Prostate gland (tissue), 2 donors: ENCODE data around the gene AP1M1. TPM values are rescaled to one million over a fixed set of nuclear protein-coding genes. Genes with fewer than 3 reads are reported as not detected.

ENCODE experiments used
- DNase-seq: peaks from one replicate; pipeline ENCODE4 v3.0.0-alpha.2; 2019; ENCODE audit warnings: low spot score
- H3K27ac ChIP-seq, 2 donors: fragments of 200-600 bp; sonication (generic); 2 replicates each; pipeline ENCODE4 v1.5.1; 2017 to 2019
- H3K27me3 ChIP-seq: fragments of 200-600 bp; sonication (generic); replicated peaks from 2 replicates; pipeline ENCODE4 v1.5.1; 2019; ENCODE audit not compliant: insufficient read depth
- H3K36me3 ChIP-seq, 2 donors: fragments of 200-600 bp; sonication (generic); 1 replicate in 1 of 2; 2 replicates in 1 of 2; pipeline versions ENCODE4 v1.5.1 to v1.8.1; 2017 to 2019
- H3K4me1 ChIP-seq: fragments of 200-600 bp; sonication (generic); replicated peaks from 2 replicates; pipeline ENCODE4 v1.5.1; 2019
- H3K4me3 ChIP-seq, 2 donors: fragments of 200-600 bp; sonication (generic); 2 replicates each; pipeline ENCODE4 v1.5.1; 2017 to 2019
- H3K9me3 ChIP-seq: fragments of 200-600 bp; sonication (generic); 2 replicates; pipeline ENCODE4 v1.5.1; 2017
- POLR2A ChIP-seq: fragments of 450-650 bp; IDR thresholded peaks from one replicate; pipeline ENCODE4 v1.6.1; 2016; ENCODE audit warnings: antibody characterized with exemption, mild to moderate bottlenecking
- POLR2AphosphoS5 ChIP-seq: sonication (generic); formaldehyde crosslinking; IDR thresholded peaks from one replicate; pipeline ENCODE4 v1.6.1; 2017; ENCODE audit warnings: antibody characterized with exemption
- WGBS: methylation state at CpG from one replicate; pipeline ENCODE4 v1.1.5; 2018; 5-methylcytosine and 5-hydroxymethylcytosine counted together
- intact Hi-C: fragments of 100-400 bp; cut with DNase I; formaldehyde crosslinking; loops from one replicate; pipeline ENCODE4 v1.14.2; 2022
- total RNA-seq, 2 donors: library from RNA; depleted of rRNA; stranded (reverse); fragments of >200 nt; gene quantifications; one replicate each; pipeline ENCODE4 v1.1.0, GENCODE V29; 2016
- TF ChIP-seq, protein P1 (sequence below), 4 experiments: fragments of 200-600 bp in 2 of 4; fragments of 450-650 bp in 2 of 4; sonication (generic) in 2 of 4; IDR thresholded peaks; 1 replicate in 3 of 4; 2 replicates in 1 of 4; pipeline ENCODE4 v1.5.1; 2016 to 2019; ENCODE audit warnings: antibody characterized with exemption in 4 of 4, mild to moderate bottlenecking in 2 of 4, moderate library complexity in 2 of 4

Gene AP1M1
- total RNA-seq, 2 donors from 2014 or later = 45.9 to 130 TPM

- H3K27ac ChIP-seq = no peak overlapping the region
- intact Hi-C loops = no loop called here
- no peak for DNase-seq
- H3K36me3 ChIP-seq = peaks cover 3 to 24% of the 10 kb centered on the region in 2 donors
- H3K9me3 ChIP-seq = no peaks in the 10 kb centered on the region
- WGBS = 86% methylated on average over 21 of the region's 21 CpGs
- H3K27me3 ChIP-seq = no peaks in the 10 kb centered on the region
- no peak overlapping the region for H3K4me3 ChIP-seq
- TF ChIP-seq, protein P1, sequence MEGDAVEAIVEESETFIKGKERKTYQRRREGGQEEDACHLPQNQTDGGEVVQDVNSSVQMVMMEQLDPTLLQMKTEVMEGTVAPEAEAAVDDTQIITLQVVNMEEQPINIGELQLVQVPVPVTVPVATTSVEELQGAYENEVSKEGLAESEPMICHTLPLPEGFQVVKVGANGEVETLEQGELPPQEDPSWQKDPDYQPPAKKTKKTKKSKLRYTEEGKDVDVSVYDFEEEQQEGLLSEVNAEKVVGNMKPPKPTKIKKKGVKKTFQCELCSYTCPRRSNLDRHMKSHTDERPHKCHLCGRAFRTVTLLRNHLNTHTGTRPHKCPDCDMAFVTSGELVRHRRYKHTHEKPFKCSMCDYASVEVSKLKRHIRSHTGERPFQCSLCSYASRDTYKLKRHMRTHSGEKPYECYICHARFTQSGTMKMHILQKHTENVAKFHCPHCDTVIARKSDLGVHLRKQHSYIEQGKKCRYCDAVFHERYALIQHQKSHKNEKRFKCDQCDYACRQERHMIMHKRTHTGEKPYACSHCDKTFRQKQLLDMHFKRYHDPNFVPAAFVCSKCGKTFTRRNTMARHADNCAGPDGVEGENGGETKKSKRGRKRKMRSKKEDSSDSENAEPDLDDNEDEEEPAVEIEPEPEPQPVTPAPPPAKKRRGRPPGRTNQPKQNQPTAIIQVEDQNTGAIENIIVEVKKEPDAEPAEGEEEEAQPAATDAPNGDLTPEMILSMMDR (IDR thresholded peaks at IDR 0.05) = no peak
- no peak for TF ChIP-seq POLR2A
- TF ChIP-seq POLR2AphosphoS5 = no peak
- no peaks in the 10 kb centered on the region for H3K4me1 ChIP-seq
Observed at GRCh38 chr19:16228637-16229321, 31.1 kb downstream of the AP1M1 start.

GRCh38 chr19:16229322-16229641 is 31.6 kb downstream of the AP1M1 start:
- no peak overlapping the region for H3K27ac ChIP-seq
- 75% methylated on average over 1 of the region's 9 CpGs for WGBS
- no peaks in the 10 kb centered on the region for H3K4me1 ChIP-seq
- H3K9me3 ChIP-seq = no peaks in the 10 kb centered on the region
- H3K4me3 ChIP-seq = no peak overlapping the region
- H3K27me3 ChIP-seq = no peaks in the 10 kb centered on the region
- intact Hi-C loops = no loop called here
- TF ChIP-seq, protein P1 (IDR thresholded peaks at IDR 0.05) = no peak
- TF ChIP-seq POLR2AphosphoS5 (no peak), POLR2A (no peak)
- DNase-seq = no peak
- peaks cover 5 to 20% of the 10 kb centered on the region in 2 donors for H3K36me3 ChIP-seq

DNA sequence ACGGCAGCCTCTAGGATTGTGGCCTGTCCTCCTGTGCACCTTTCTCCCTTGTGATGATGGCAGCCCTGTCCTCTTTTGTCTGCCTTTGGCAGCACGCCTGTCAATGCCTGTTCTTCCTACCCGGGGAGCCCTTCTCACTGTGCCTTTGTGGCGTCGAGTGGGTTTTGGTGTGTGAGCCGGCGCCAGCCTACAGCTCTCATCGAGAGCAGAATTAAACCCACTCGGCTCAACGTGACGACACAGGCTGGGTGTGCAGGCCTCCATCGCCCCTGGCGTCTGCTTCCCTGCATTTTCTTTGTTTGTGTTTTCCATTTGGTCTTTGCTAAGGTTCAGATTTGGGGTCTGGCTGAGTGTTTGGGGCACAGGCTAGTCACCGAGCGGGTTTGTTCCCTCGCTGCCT is 34.4 kb downstream of the AP1M1 start:
- peaks cover 10 to 20% of the 10 kb centered on the region in 2 donors for H3K36me3 ChIP-seq
- no peak overlapping the region for H3K27ac ChIP-seq
- TF ChIP-seq, protein P1 (IDR thresholded peaks at IDR 0.05) = no peak
- TF ChIP-seq POLR2AphosphoS5 (no peak), POLR2A (no peak)
- H3K9me3 ChIP-seq = no peaks in the 10 kb centered on the region
- H3K4me3 ChIP-seq = no peak overlapping the region
- no peaks in the 10 kb centered on the region for H3K4me1 ChIP-seq
- no peaks in the 10 kb centered on the region for H3K27me3 ChIP-seq
- no peak for DNase-seq
- intact Hi-C loops = no loop called here
- 95% methylated on average over 16 of the region's 16 CpGs for WGBS

GRCh38 chr19:16232568-16232967 is 34.9 kb downstream of the AP1M1 start:
- no peaks in the 10 kb centered on the region for H3K9me3 ChIP-seq
- no peak overlapping the region for H3K27ac ChIP-seq
- TF ChIP-seq, protein P1 (IDR thresholded peaks at IDR 0.05) = no peak
- TF ChIP-seq POLR2AphosphoS5 (no peak), POLR2A (no peak)
- H3K4me1 ChIP-seq = no peaks in the 10 kb centered on the region
- intact Hi-C loops = no loop called here
- no peak for DNase-seq
- H3K27me3 ChIP-seq = no peaks in the 10 kb centered on the region
- no peak overlapping the region for H3K4me3 ChIP-seq
- peaks cover 10 to 19% of the 10 kb centered on the region in 2 donors for H3K36me3 ChIP-seq
- WGBS = 90% methylated on average over 10 of the region's 13 CpGs

- TF ChIP-seq POLR2A (no peak), POLR2AphosphoS5 (no peak)
- TF ChIP-seq, protein P1 (IDR thresholded peaks at IDR 0.05) = no peak
- DNase-seq = no peak
- WGBS = 94% methylated on average over 19 of the region's 19 CpGs
- Histone ChIP-seq H3K36me3 (peaks cover 7 to 13% of the 10 kb centered on the region in 2 donors), H3K4me1 (no peaks in the 10 kb centered on the region), H3K9me3 (no peaks in the 10 kb centered on the region), H3K27me3 (no peaks in the 10 kb centered on the region), H3K4me3 (no peak overlapping the region), H3K27ac (no peak overlapping the region)
- intact Hi-C loops = no loop called here
Observed at GRCh38 chr19:16233081-16233776, 35.5 kb downstream of the AP1M1 start.
